HG03439 (cell line): ENCODE results near the gene SLC35C1.

Experiments
- ATAC-seq: cut with Tn5 transposase; IDR thresholded peaks from one replicate; pipeline ENCODE4 v1.9.1; 2021; ENCODE audit warnings: mild to moderate bottlenecking, moderate library complexity; ENCODE audit not compliant: unreplicated experiment

SLC35C1 gene

GRCh38 chr11:45804761-45805304 is at the start of gene SLC35C1:
SLC35C1 (plus strand) TSS chr11:45805149; CDS start chr11:45805802, 653 bp downstream.
- ATAC-seq: peak; percentile 95

- no peak for ATAC-seq
Observed at GRCh38 chr11:45755281-45755859, 49.6 kb upstream of the SLC35C1 start.

DNA sequence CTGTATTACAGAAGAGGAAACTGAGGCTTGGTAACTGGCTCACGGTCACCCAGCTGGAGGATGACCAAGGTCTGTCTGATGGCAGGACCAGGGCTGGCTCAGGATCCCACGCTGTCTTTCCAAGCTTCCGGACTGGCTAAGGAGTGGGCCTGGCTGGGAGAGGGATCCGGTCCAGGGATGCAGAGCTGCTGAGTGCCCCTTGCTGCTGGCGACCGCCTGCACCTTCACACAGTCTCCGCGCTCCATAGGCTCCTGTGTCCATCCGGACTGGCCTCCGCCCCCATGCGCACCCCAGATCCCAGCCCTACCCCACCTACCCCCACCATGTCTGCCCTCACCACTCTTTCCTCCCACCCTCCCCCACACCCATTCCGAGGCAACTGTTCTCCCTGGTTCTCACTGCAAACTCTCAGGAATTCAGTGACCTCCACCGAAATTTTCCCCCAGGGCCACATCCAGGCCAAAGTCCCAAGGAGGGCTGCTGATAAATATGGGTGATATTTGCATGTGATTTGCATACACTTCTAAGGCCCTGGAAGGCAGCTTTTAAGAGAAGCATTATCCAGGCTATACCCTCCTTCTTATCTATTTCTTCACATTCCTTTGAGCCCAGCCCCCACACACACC is 48.5 kb upstream of the SLC35C1 start:
- no peak for ATAC-seq

- no peak for ATAC-seq
Observed at GRCh38 chr11:45757672-45758071, 47.3 kb upstream of the SLC35C1 start.

- no peak for ATAC-seq
Observed at GRCh38 chr11:45761659-45762058, 43.3 kb upstream of the SLC35C1 start.

- no peak for ATAC-seq
Observed at GRCh38 chr11:45765107-45765668, 39.8 kb upstream of the SLC35C1 start.

- ATAC-seq: no peak
Observed at GRCh38 chr11:45765836-45766235, 39.1 kb upstream of the SLC35C1 start.

DNA sequence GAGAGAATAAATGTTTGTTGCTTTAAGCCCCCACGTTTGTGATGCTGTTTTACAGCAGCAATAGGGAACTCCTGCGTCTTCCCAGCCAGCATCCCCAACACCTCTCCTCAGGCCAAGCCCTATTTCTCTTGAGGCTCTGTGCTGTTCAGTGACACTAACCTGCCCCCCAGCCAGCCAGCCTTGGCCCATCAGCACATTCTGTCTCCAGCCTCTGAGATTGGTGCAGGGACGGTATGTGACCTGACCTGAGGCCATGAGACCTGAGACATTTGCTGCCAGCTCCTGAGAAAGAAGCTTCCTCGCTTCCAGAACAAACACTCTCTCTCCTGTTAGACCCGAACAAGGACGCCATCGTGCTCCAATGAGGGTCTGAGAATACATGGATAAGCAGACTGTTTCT is 38.5 kb upstream of the SLC35C1 start:
- ATAC-seq: no peak

GRCh38 chr11:45768486-45768885 is 36.5 kb upstream of the SLC35C1 start:
- no peak for ATAC-seq

- no peak for ATAC-seq
Observed at GRCh38 chr11:45769960-45770359, 35.0 kb upstream of the SLC35C1 start.

DNA sequence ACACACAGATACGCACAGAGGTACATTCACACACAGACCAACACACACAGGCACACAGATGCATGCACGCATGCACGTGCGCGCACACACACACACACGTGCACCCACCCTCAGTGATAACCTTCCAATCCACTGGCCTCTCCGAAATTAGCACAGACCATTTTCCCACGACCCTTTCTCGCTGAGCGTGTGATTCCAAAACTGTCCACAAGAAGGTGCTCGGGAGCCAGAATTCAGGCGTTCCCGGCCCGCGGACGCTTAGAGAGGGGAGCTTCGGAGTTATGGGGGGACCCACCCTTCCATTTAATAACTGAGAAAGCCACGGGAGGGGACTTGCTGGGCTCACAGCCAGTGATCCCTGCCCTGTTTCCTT is 33.8 kb upstream of the SLC35C1 start:
- peak; percentile 43 for ATAC-seq

- peak; percentile 81 for ATAC-seq
Observed at GRCh38 chr11:45771566-45772448, 33.1 kb upstream of the SLC35C1 start.

DNA sequence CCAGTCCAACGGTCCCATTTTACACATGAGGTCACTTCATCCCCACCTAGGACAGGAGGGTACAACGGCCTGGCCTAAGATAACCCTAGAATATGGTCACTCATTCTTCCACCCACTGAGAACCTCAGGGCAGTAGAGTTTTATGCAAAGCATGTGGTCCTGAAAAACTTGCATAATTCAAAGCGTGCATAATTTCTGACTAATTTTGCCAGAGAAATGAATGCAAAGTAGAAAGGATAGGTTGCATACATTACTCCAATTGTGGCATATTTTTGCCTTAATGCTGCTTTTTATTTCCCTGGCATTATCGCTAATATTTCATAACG is 32.5 kb upstream of the SLC35C1 start:
- ATAC-seq: no peak

DNA sequence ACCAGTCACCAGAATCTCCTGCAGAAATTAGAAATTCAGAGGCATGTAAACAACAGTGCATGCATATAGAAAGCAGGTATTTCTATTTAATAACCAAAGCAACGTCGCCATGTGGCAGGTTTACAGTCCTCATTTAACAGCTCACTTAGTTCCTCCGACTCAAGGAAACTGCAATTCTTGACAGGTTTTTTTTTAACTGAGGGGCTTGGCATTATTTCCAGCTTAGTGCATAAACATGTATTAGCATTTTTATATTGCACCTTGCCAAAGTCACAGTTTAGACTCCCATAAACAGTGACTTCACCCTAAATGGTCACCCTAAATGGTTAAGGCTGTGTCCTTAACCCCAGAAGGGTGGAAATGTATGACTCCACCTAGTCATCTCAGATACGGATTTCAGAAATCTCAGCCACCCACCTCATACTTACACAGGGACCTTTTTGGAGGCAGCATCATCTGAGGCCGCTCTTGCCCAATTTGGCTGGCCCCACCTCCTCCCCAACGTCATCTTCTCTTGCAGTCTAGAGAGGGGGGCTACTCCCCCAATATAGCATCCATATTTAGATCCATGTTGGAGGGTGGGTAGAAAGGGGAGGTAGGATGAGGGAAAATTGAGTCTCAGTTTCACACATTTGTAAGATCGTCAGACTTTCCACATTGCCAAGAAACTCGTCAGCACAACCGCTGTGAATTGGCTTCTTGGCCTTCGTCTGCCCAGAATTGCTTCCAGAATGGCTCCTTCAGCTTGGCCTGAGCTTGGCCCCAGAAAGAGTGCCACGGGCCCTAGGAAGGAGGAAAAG is 31.8 kb upstream of the SLC35C1 start:
- no peak for ATAC-seq

GRCh38 chr11:45773786-45774655 is 30.9 kb upstream of the SLC35C1 start:
- no peak for ATAC-seq

DNA sequence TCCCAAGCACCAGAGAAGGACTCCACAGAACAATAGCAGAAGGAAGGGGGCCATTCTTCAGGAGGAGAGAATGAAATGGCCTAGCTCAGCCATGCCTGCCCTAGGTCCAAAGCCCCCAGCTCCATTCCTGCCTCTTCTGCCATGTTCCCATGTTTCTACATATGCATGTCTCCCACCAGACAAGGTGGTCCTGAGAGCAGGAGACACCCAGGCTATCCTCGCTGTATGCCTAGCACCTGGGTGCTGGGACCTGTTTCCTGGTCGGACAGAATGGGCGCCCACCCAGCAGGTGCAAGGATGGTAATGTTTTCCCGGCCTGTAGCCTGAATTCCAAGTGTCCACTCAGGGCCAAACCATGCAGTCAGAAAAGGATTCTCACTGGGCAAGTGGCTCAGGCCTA is 30.2 kb upstream of the SLC35C1 start:
- ATAC-seq: no peak

DNA sequence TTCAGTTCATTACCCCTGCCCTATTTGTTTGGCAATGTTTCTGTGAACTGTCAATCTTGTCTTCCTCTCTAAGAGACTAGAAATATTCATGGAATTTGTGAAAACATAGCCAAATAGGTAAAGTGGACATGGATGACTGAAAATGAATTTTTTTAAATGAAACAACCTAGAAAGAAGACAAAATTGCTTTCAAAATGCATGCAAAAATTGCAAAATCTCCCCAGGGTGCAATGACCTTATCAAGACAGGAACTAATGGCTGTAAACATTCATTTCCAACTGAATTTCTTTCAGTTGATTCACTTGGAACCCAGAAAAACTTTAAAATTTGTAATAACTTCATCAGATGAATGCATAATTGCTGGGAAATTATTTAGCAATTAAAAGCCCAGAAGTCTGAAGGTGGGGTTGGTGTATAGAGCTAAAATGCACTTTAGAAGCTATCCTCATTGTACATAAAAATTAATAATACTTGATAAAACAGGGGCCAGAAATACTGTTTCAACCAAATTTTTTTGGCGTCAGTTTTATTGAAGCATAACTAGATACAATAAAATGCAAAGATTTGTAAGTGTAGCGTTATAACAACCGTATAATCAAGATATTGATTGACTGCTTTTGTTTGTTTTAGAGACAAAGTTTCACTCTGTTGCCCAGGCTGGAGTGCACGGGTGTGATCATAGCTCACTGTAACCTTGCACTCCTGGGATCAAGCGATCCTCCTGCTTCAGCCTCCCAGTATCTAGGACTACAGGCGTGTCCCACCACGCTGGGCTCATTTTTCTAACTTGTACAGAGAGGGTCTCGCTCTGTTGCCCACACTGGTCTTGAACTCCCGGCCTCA is 27.6 kb upstream of the SLC35C1 start:
- no peak for ATAC-seq

DNA sequence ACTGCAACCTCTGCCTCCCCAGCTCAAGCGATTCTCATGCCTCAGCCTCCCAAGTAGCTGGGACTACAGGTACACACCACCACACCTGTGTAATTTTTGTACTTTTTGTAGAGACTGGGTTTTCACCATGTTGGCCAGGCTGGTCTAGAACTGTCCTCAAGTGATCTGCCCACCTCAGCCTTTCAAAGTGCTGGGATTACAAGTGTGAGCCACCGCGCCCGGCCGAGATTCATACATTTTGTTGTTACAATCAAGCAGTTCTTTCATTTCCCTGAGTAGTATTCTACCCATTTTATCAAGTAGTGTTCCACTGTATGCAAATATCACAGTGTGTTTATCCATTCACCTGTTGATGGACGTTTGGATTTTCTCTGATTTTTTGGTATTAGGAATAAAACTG is 26.6 kb upstream of the SLC35C1 start:
- ATAC-seq: no peak

- ATAC-seq: no peak
Observed at GRCh38 chr11:45779602-45780001, 25.3 kb upstream of the SLC35C1 start.
